Measurements from ENCODE around the gene MARCHF9. TPM values are rescaled to one million over a fixed set of nuclear protein-coding genes. Genes with fewer than 3 reads are reported as not detected.

The MARCHF9 gene
- total RNA-seq, 1 donor from 2014 or later = 4.7 TPM

DNA sequence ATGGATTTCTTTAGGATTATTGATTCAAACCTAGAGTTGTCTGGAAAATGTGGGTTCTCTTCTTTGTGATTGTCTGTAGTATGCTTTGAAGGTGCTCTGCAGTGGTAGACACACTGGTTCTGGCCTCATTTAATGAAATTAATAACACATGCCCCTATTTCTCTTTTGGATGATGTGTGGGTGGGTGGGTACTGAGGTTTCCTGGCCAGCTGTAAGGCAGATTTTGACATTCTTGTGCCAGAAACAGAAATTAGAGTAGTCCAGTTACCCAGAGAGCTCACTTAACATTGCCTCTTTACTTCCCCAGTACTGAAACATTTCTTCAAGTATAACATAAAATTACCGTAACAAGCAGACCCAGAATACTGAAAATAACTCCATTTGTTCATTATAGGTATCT lies 42.1 kb downstream of the MARCHF9 start:
- TF ChIP-seq, protein P1, sequence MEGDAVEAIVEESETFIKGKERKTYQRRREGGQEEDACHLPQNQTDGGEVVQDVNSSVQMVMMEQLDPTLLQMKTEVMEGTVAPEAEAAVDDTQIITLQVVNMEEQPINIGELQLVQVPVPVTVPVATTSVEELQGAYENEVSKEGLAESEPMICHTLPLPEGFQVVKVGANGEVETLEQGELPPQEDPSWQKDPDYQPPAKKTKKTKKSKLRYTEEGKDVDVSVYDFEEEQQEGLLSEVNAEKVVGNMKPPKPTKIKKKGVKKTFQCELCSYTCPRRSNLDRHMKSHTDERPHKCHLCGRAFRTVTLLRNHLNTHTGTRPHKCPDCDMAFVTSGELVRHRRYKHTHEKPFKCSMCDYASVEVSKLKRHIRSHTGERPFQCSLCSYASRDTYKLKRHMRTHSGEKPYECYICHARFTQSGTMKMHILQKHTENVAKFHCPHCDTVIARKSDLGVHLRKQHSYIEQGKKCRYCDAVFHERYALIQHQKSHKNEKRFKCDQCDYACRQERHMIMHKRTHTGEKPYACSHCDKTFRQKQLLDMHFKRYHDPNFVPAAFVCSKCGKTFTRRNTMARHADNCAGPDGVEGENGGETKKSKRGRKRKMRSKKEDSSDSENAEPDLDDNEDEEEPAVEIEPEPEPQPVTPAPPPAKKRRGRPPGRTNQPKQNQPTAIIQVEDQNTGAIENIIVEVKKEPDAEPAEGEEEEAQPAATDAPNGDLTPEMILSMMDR (conservative IDR thresholded peaks at IDR 0.05; ENCODE audit: low read depth, low read length) = no peak
- no peak overlapping the region for H3K4me3 ChIP-seq (ENCODE audit: low read depth, low read length)
- no peak for DNase-seq (ENCODE audit: low read depth)

DNA sequence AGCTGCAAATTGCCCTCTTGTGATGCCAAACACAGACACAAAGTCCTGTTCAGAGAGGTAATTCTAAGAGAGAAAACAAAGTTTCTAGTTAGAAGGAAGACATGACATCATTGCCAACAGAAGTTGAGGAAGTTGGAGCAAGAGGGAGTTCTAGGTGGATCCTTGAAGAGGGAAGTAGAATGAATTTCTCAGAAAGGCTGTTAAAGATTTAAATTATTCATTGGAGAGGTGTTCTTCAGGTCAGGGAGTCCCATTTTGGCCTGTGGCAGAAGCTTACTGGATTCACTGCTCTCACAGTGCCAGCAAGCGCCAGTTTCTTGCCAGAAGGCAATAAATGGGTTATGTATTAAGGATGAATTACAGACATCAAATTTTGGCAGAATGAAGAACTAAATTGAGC lies 43.0 kb downstream of the MARCHF9 start:
- H3K4me3 ChIP-seq (ENCODE audit: low read depth, low read length) = no peak overlapping the region
- no peak for DNase-seq (ENCODE audit: low read depth)
- TF ChIP-seq, protein P1 (conservative IDR thresholded peaks at IDR 0.05; ENCODE audit: low read depth, low read length) = no peak

DNA sequence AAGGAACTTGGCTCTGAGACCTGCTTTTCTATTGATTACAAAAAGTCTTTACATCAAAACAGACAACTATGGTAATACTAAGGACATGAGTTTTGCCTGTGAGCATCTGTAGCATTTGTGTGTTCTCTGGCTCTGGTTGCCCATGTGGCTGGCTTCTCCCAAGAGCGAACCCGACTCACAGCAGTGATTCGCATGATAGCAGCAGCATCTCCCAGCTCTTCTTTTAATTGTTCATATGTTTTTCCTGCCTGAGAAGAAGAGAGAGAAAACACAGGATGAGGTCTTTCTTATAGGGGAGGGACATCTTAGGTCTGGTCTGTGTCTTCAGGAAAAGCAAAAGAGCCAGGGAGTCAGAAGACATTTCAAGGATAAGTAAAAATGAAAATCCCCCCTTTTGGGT lies 46.1 kb downstream of the MARCHF9 start:
- TF ChIP-seq, protein P1 (conservative IDR thresholded peaks at IDR 0.05; ENCODE audit: low read depth, low read length) = no peak
- no peak for DNase-seq (ENCODE audit: low read depth)
- no peak overlapping the region for H3K4me3 ChIP-seq (ENCODE audit: low read depth, low read length)

DNA sequence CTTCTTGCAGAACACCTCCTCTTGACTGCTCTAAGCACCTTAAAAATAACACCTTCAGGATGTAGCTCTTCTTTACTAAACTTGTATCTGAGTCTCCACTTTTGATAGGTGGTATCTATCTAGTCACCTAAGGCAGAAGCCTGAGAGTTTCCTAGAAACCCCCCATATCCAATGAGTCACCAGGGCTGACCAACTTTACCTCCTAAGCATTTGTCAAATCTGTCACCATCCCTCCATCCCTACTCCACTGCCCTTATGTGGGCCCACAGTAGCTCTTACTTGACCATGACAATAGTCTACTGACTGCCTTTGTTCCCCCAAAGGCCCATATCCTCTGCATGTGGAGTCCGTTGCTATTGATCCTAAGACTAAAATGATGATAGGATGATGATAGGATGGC lies 47.7 kb downstream of the MARCHF9 start:
- no peak for DNase-seq (ENCODE audit: low read depth)
- H3K4me3 ChIP-seq (ENCODE audit: low read depth, low read length) = no peak overlapping the region
- TF ChIP-seq, protein P1 (conservative IDR thresholded peaks at IDR 0.05; ENCODE audit: low read depth, low read length) = no peak

DNA sequence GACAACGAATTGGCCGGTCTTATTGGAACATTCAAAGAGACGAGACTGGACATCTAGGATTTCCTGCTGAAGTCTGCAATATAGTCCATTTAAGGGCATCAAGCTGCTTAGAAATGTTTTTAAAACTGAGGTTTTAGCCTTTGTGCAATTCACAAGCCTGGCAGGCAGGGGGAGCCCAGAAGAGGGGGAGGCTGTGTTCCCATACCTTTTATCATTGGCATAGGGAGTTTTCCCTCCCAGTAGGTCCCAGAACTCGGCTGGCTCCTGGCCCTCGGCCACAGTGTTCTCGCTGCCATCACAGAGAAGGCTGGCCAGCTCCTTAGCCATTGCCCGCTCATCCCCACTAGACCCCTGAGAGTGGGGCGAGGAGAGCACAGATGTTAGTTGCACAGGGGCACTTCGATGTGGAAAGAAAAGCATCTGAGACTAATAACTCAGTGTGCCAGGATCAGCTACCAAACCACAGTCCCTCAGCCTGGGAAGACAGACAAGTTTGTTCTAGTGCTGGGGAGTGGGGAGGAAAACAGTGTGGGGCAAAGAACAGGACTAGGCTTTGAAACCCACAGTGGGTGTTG lies 48.5 kb downstream of the MARCHF9 start:
- no peak overlapping the region for H3K4me3 ChIP-seq (ENCODE audit: low read depth, low read length)
- TF ChIP-seq, protein P1 (conservative IDR thresholded peaks at IDR 0.05; ENCODE audit: low read depth, low read length) = peak; percentile 89
- no peak for DNase-seq (ENCODE audit: low read depth)

DNA sequence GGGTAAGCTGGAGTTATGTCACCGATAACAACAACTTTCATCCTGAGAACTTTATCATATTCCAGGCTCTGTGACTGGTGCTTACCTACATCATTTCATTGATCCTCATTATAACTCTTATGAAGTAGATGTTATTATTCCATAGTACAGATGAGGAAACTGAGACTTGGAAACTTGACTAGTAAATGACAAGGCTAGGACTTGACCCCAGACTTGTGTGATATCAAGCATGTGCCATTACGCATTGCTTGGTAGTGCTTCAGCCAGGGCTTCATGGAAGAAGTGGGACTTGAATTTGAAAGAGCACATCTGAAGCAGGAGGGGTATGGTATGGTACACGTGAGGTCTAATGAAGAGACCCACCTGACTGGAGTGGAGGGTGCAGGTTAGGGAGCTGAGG lies 51.8 kb downstream of the MARCHF9 start:
- no peak overlapping the region for H3K4me3 ChIP-seq (ENCODE audit: low read depth, low read length)
- TF ChIP-seq, protein P1 (conservative IDR thresholded peaks at IDR 0.05; ENCODE audit: low read depth, low read length) = no peak
- DNase-seq (ENCODE audit: low read depth) = no peak

DNA sequence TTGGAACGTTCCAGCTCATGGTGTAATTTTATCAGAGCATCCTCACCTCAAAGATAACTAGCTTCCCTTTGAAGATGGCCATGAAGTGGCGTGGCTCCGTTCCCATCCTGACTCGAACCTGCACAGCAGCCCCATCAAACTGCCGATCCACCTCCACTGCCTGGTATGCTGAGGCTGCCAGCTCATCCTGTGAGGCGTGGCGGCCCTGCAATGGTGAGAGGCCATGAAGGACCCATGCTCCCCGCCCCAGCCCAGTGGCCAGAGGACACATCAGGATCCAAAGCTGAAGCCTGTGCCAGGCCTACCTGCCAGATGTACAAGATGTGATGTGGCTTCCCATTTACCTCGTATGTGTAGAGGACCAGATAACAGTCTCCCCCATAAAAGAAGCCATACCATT lies 52.4 kb downstream of the MARCHF9 start:
- no peak overlapping the region for H3K4me3 ChIP-seq (ENCODE audit: low read depth, low read length)
- no peak for DNase-seq (ENCODE audit: low read depth)
- TF ChIP-seq, protein P1 (conservative IDR thresholded peaks at IDR 0.05; ENCODE audit: low read depth, low read length) = no peak
